ENCODE results near the gene KHDC3L.

KHDC3L gene, protein sequence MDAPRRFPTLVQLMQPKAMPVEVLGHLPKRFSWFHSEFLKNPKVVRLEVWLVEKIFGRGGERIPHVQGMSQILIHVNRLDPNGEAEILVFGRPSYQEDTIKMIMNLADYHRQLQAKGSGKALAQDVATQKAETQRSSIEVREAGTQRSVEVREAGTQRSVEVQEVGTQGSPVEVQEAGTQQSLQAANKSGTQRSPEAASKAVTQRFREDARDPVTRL

DNA sequence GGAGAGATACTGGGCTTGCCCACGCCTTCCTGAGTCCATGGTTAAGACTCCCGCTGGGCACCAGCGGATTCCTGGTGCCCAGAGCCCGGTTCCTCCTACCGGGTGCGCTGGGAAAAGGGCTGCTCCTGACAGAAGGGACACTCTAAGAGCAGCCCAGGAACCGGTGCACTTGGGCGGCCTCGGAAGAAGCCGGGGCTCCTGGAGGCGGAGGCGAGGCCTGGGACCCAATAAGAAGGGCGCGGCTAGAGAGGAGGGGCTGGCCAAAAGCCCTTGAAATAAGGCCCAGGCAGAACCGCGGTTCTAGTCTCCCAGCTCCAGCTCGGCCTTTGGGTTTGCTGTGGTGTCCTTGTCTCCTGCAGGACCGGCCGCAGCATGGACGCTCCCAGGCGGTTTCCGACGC lies at the start of gene KHDC3L:
Gene KHDC3L (plus strand): TSS at position 301 of the 400 bp plus-strand sequence. CDS start 72 bp downstream, at position 373.
- DNase-seq (ENCODE audit: low spot score), result no peak

DNA sequence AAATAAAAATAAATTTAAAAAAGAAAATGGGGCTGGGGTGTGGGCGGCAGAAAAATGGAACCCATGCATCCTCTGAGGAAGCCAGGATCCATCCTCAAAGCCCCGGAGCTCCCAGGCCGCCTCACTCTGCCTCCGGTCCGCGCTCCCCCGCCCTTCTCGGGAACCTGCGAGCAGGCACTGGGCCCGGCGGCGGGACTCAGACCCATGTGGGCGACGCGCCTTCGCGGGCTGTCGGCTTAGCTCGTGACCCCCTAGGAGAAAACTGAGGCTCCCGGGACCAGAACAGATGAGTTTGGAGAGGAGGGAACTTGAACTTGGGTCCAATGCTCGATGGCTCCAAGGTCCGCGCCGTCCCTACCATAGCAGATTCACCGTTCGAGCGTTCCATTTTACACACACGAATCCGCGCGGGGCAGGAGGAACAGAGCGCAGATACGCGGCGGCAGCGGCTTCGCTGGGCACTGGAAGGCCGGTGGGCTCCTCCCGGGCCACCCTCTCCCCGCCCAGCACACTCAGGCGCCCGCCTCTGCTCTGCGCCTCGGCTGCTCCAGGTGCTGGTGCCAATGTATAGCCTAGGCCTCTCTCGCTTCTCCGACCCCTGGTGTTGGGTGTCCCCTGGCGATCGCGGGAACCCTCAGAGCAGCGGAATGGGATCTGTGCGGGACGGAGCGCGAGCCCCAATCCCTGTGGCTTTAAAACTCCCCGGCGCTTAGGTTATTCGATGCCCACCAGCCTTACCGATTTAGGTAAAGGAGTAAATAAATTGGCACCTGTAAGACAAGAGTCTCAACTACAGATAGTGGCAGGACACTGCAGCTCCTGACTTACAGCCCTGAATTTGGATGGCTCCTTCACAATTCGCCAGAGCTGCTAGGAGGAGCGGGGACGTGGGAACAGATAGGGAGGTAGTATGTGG lies 47.6 kb upstream of the KHDC3L start:
- no peak for DNase-seq (ENCODE audit: low spot score)

DNA sequence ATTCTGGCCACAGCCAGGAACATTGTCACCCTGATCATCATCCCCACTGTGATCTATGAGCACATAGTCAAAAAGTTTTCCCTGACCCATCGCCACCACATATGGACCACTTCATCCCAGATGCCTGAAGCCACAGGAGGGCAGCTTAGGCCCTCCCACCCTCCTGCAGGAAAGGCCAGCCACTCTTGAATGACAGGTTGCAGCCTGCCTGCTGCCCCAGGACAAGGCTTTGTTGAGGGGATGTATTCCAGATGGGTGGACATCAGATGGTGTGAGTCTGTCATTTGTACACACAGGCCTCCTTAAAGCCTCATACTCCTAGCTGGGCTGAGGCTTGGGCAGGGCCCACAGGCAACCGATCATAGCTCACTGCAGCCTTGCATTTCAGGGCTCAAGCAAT lies 39.1 kb upstream of the KHDC3L start:
- no peak for DNase-seq (ENCODE audit: low spot score)

DNA sequence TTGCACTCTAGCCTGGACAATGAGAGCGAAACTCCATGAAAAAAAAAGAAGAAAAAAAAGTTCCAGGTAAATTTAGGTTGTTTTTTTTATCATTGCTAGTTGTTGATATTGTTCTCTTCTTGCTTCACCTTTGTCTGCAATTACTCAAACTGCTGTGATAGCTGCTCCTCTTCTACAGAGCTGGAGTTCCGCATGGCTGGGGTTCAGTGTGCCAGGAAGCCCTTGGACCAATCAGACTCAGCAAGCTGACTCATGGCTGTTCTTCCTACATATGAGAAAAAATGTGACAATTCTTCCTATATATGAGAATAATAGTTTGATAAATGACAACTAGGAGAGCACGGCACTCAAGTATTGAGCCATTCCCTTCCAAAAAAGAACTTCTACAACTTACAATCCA lies 36.8 kb upstream of the KHDC3L start:
- DNase-seq (ENCODE audit: low spot score), result no peak

DNA sequence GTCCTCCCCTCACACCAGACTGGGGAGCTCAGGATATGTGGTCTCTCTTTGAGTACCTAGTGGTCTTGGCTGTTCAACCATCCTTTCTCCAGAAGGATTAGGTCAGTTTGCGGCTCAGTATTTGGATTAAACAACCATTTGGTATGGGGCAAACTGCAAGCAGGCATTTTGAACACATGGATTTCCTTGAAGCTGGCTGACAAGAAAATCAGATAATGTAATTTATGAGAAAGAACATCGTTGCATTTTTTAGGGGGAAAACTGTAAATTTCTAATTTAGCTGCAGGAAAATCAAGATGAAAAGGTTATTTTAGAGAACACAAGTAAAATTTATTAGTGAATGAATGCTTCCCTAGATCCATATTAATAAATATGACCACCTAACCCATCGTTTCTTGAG lies 33.7 kb upstream of the KHDC3L start:
- no peak for DNase-seq (ENCODE audit: low spot score)

DNA sequence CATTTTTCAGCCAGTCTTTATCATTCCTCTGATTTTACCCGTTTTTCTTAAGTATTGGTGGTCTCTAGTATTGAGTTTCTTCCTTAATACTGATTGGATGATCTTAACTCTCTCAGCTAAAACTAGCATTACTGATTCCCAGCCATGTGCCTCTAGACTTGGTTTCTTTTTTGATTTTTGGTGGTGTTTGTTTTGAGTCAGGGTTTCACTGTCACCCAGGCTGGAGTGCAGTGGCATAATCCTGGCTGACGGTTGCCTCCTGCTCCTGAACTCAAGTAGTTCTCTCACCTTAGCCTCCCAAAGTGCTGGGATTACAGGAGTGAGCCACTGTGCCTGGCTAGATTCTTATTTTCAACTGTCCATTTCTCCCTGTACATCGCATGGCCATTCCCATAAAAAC lies 33.3 kb upstream of the KHDC3L start:
- DNase-seq (ENCODE audit: low spot score), result no peak

DNA sequence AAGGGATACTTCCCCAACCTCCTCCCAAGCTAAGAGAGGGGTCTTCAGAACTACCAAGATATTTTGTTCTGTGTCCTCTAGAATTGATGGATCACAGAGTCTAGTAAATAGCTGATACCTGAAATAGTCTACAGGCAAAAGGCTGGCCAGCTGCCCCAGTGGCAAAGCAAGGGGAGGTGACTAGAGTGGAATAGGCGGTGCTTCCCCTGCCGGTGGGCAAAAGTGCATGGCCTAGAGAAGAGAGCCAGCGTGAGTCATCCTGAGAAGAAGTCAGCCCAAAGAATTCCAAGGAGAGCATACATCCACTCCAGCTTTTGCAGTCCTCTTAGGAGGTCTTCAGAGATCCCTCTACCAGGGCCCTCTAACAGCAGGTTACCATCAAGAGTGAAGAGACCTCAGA lies 23.1 kb upstream of the KHDC3L start:
- no peak for DNase-seq (ENCODE audit: low spot score)

DNA sequence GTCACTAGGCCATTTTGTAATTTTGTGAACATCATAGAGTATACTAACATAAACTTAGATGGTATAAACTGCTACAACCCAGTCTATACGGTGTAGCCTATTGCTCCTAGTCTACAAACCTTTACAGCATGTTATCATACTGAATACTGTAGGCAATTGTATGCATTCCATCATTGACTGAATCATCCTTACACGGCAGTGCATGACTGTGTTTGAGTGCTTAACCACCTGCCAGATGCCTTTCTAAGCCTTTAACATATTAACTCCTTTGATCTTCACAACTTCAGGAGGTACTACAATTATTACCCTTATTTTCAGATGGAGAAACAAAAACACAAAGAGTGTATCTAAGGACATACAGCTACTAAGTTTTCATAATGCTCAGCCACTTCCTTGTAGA lies 22.4 kb upstream of the KHDC3L start:
- DNase-seq (ENCODE audit: low spot score), result no peak

DNA sequence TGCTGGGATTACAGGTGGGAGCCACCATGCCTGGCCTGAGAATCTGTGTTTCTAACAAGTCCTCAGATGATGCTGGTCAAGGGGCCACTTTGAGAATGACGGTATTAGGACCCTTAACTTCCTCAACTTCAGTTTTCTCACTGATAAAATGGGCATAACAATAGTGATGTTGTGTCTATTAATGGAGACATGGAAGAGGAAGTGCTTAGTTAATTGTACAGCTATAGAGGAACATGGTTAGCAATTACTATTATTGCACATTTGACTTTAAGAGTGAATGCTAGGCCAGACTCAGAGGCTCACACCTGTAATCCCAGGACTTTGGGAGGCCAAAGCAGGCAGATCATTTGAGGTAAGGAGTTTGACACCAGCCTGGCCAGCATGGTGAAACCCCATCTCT lies 21.1 kb upstream of the KHDC3L start:
- no peak for DNase-seq (ENCODE audit: low spot score)

DNA sequence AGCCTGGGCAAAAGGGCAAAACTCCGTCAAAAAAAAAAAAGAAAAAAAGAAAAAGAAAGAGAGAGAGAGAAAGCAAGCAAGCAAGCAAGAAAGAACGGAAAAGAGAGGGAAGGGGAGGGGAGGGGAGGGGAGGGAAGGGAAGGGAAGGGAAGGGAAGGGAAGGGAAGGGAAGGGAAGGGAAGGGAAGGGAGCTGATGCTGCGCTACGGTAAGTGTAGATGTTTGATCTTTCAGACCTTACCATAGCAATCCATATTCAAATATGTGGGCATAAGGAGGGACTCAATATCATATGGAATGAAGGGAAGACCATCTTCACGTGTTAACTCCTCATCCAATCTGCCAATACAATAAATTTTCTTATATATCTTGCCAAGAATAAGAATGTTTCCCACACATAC lies 20.3 kb upstream of the KHDC3L start:
- no peak for DNase-seq (ENCODE audit: low spot score)

DNA sequence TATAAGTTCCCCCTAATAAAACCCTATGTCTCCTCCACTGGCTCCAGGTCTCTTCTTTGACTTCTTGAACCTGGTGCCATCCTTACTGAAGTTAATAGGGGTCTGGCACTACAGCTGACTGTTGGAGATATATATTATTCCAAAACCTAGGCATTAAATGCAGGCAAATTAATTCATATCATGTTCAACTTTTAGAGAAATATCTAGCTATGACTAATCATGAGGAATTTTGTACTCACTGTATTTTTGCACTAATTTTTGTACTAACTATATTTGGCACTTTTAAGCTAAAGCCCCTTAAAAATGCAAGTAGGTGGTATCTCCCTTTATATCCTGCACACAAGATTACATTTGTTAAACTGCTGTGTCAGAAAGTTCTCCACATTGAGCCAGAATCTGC lies 19.3 kb upstream of the KHDC3L start:
- DNase-seq (ENCODE audit: low spot score), result no peak

DNA sequence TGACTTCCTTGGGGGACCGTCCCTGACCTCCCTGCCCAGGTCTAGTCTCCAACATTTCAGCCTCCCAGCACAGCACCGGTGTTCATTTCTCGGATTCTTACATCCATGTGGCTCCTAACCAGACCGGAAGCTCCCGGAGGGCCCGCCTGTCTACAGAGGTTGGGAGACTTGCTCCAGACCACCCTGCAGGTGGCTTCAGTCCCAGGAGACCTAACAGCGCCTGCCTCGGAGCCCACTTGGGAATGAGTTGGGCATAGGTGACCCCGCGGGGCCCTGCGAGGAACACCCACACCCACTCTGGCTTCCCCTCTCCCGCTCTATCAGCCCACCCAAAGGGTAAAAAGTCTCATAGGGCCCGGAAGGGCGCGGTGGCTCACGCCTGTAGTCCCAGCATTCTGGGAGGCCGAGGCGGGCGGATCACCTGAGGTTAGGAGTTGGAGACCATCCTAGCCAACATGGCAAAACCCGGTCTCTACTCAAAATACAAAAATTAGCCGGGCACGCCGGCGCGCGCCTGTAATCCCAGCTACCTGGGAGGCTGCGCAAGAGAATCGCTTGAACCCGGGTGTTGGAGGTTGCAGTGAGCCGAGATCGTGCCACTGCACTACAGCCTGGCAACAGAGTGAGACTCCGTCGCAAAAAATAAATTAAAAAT lies 13.8 kb upstream of the KHDC3L start:
- no peak for DNase-seq (ENCODE audit: low spot score)

DNA sequence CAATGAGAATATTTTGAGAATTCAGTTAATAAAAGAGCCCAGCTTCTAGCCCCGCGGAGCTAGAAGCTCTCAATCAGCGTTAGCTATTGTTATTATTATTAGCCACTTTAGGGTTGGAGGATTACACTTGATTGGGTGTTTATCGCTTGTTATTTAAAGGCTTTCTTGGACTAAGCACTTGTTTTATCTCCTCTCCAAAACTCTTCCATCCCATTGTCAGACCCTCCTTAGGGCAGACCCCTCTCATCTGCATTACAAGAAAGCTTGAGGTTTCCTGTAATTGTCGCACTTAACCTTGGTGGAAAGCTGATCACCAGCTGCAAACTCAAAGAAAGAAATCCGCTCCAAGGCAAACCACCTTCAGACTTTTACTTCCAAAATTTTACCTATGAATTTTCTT lies 13.1 kb upstream of the KHDC3L start:
- DNase-seq (ENCODE audit: low spot score), result no peak

DNA sequence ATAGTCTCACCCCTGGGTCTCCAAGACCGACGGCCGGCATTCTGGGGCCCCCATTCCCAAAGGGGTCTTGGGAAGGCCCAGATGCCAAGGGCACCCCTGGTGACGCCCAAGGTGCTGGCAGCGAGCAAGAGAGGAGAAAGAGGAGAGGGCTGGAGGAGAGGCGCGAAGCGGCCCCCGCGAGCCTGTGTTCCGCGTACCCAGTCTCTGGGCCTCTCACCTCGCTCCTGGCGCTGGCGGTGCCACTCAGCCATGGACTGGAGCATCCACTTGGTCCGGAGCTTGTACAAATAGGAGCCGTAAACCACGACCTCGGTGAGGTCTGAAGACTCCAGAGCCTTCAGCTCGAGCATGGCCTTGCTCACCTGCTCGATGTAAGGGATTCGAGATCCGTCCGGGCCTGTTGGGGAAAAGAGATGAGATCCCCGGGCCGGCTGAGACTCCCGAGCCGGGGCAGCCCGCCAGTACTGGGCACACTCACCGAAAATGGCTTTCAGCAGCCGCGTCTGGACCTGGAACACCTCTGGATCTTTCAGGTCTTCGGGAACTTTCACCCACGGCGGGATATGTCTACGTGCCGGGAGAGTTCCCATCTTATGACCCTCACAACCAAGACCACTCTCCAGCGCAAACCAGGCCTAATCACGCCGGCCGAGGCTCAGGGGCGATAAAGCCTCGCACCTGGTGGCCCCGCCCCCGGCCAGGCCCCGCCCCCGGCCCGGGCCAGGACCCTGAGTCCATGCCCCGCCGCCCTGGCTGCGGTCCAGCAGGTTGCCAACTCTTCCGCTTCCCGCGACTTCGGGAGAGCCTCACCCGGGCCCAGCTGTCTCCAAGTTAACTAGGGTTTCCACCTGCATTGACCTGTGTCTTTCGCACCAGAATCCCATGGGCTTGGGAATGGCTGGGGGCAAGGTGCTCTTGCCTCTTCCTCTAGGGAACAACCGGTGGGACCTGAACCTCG lies 8.5 kb upstream of the KHDC3L start, which contains the start of gene DPPA5:
Gene DPPA5 (minus strand): TSS at position 641 of the 958 bp plus-strand sequence. CDS start 51 bp downstream, at position 590.
- no peak for DNase-seq (ENCODE audit: low spot score)

DNA sequence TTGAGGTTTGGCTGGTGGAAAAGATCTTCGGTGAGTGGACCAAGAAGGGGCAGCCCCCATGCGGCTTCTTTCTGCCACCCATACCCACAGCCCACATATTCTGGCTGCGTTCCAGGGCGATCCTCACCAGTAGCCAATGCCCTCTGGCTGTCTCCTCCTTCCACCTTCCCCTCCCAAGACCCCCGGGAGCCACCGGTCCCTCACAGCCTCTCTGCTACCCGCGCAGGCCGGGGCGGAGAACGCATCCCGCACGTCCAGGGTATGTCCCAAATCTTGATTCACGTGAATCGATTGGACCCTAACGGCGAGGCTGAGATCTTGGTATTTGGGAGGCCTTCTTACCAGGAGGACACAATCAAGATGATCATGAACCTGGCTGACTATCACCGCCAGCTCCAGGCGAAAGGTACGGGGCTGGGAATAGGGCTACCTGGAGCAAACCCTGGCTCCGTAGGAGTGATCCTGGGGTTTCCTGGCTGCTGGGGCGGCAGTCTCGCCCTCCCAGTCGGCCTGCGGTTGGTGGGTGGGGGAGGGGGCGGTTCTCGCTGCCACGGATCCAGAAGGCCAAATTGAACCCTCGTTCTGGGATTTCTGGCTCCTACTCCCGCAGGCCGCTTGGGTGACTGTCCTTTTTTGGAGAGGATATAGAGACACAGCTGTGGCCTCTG lies 545 bp downstream of the KHDC3L start:
- no peak for DNase-seq (ENCODE audit: low spot score)

DNA sequence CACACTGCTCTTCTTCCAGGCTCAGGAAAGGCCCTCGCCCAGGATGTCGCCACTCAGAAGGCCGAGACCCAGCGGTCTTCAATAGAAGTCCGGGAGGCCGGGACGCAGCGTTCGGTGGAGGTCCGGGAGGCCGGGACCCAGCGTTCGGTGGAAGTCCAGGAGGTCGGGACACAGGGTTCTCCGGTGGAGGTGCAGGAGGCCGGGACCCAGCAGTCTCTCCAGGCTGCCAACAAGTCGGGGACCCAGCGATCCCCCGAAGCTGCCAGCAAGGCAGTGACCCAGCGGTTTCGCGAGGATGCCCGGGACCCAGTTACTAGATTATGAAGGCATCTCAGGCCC lies 1.0 kb downstream of the KHDC3L start:
- DNase-seq (ENCODE audit: low spot score), result no peak

DNA sequence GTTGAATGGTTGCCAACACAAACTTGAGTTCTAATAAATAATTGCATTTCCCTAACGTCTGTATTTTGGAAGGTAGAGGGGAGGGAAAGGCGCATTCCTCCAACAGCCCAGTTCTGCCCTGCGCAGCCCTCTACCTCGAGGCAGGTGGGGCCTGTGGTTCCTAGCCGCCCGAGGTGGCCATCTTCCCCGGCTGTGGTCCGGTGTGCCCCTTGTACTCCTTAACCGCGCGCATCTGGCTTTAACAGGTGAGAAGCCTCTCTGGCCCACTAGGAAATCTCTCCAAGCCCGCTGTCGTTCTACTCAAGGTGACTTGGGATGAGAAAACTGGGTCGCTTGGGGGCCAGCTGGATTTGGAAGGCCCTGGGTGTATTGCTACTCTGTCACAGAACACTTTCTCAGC lies 1.7 kb downstream of the KHDC3L start:
- DNase-seq (ENCODE audit: low spot score), result no peak

DNA sequence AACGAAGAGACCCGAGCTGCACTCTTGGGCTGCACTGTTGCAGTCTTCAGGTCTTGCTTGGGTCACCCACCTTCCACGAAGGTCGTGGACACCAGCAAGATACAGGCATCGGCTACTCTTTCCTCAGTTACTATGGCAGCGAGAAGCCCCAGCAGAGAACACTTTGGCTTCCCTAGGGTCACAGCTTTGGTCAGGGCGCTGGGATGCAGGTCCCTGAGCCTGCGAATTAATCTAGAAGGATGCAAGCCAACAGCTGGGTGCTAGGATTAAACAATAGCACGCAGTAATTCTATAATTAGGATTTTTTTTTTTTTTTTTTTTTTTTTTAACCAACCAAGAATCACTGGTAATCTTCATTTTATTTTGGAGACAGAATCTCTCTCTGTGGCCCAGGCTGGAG lies 2.1 kb downstream of the KHDC3L start:
- no peak for DNase-seq (ENCODE audit: low spot score)

DNA sequence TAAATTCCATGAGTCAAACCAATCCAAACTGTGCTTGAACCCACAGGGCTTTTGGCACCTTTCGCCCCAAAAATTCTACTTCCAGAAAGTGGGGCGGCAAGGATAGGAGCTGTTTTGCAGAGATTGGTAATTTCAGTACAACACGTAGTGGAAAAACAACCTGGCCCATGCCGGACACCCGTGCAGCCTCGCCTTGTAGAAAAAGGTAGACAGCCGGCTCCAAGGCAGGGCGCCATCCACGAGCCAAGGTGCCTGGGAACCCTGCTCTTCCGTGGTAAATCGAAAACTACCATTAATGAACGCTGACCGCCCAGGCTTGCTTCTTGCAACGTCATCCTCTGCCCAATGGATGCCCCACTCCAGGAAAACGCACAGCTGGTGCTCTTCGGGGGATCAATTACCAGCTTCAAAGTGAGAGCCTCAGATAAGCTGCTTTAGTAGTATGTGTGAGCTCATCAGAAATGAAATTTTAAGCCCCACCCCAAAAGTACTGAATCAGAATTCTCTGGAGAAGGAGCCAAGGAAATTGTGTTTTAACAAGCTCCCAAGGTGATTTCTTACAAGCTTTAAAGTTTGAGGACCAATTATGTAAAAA lies 5.4 kb downstream of the KHDC3L start:
- DNase-seq (ENCODE audit: low spot score), result no peak

DNA sequence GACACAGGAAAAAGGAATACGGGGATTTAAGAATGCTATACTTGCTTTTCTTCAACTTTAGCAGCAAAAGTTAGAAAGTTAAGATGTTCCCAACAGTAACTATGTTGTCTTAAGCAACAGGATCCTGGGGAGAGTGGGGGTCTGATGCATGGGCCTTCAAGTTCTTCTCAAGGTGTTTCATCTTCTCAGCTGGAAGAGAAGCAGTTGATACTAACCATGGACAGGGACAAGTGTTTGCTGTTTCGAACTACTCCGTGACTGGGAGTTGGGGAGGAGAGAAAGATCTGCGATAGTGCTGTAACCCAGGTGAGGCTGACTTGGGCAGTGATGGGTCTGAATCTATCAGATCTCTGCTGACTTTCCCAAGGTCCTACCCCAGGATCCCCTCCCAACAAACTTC lies 6.2 kb downstream of the KHDC3L start:
- DNase-seq (ENCODE audit: low spot score), result no peak

DNA sequence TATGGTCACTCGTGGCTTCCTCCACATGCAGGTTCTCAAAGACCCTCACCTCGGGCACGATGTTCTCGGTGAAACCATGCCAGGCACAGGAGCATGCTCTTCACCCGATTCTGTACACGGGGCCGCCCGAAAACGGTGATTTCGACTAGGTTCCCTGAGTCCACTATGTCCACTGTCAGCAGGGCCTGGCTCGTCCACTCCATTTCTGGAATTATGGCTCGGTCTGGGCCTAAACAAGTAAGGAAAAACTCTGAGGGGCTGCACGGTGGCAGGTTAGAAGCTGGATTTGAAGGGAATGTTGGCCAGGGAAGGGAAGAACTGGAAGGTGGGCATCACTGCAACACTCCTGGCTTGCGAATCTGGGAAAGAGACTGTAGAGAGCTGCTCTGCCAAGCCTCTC lies 6.7 kb downstream of the KHDC3L start:
- no peak for DNase-seq (ENCODE audit: low spot score)

Data from HuH-7 (cell line).